A549 (cell line): ENCODE data around the gene ARL6.

Source experiments
- BHLHE40 ChIP-seq: IDR thresholded peaks from 2 replicates; pipeline ENCODE4 v1.6.1; 2012; ENCODE audit warnings: low read depth, low read length, inconsistent platforms
- CBX2 ChIP-seq: fragments of 200-600 bp; sonication (generic); IDR thresholded peaks from 2 replicates; pipeline ENCODE4 v1.6.1; 2016; ENCODE audit warnings: low read depth, mild to moderate bottlenecking, borderline replicate concordance
- CBX8 ChIP-seq: fragments of 200-600 bp; sonication (generic); IDR thresholded peaks from 2 replicates; pipeline ENCODE4 v1.6.1; 2016
- CTCF ChIP-seq: fragments of >200 bp; sonication (Bioruptor Twin); formaldehyde crosslinking; IDR thresholded peaks from 3 replicates; pipeline ENCODE4 v1.5.1; 2016
- EHF ChIP-seq: fragments of 250-450 bp; sonication (Bioruptor Pico); IDR thresholded peaks from 2 replicates; pipeline ENCODE4 v1.5.0; 2020; ENCODE audit warnings: mild to moderate bottlenecking
- GATA3 ChIP-seq: IDR thresholded peaks from 2 replicates; pipeline ENCODE4 v1.6.1; 2012; ENCODE audit warnings: borderline replicate concordance
- JUNB ChIP-seq: fragments of >200 bp; sonication (Bioruptor Twin); formaldehyde crosslinking; IDR thresholded peaks from 2 replicates; pipeline ENCODE4 v1.6.1; 2016
- KDM1A ChIP-seq: fragments of 200-600 bp; sonication (generic); IDR thresholded peaks from 2 replicates; pipeline ENCODE4 v1.6.1; 2016; ENCODE audit warnings: low read depth, mild to moderate bottlenecking
- REST ChIP-seq: fragments of 200-600 bp; sonication (generic); IDR thresholded peaks from 2 replicates; pipeline ENCODE4 v1.6.1; 2016; ENCODE audit warnings: antibody characterized with exemption, mild to moderate bottlenecking, moderate library complexity
- ZSCAN20 ChIP-seq: fragments of 250-450 bp; sonication (Bioruptor Pico); IDR thresholded peaks from 2 replicates; pipeline ENCODE4 v1.8.0; 2022; ENCODE audit warnings: mild to moderate bottlenecking, moderate library complexity

GRCh38 chr3:97821774-97822358, 57.3 kb downstream of the ARL6 start, which contains the start of gene CRYBG3:
- TF ChIP-seq CBX8 (no peak), REST (no peak), CTCF (peak; percentile 62), KDM1A (no peak), JUNB (no peak), ZSCAN20 (CRISPR knock-in tag) (no peak), CBX2 (no peak), EHF (CRISPR knock-in tag) (no peak), BHLHE40 (no peak), GATA3 (no peak)
